IPS-20b (cell line): ENCODE data around the gene KRTAP5-7.
"Not testable (repeated sequence)": the region's sequence is repeated elsewhere in the genome, so short reads cannot be mapped to it uniquely, and the experiment has no call there.

Experiments used
- H3K27ac ChIP-seq: one replicate; pipeline ENCODE4 v1.5.1; 2013; ENCODE audit warnings: low read length
- H3K27me3 ChIP-seq: 2 replicates; pipeline ENCODE4 v1.6.1; 2013; ENCODE audit warnings: mild to moderate bottlenecking, low read length, inconsistent platforms; ENCODE audit not compliant: insufficient read depth
- H3K36me3 ChIP-seq: 2 replicates; pipeline ENCODE4 v1.6.1; 2013; ENCODE audit warnings: low read depth, mild to moderate bottlenecking, inconsistent platforms, low read length, moderate library complexity; ENCODE audit not compliant: insufficient read depth
- H3K4me1 ChIP-seq: 2 replicates; pipeline ENCODE4 v1.6.1; 2013; ENCODE audit warnings: mild to moderate bottlenecking, control low read depth, inconsistent platforms, low read length, moderate library complexity; ENCODE audit not compliant: insufficient read depth
- H3K4me3 ChIP-seq: 2 replicates; pipeline ENCODE4 v1.5.1; 2013; ENCODE audit warnings: mild to moderate bottlenecking, low read length, inconsistent platforms
- H3K9ac ChIP-seq: 2 replicates; pipeline ENCODE4 v1.6.1; 2013; ENCODE audit warnings: low read depth, mild to moderate bottlenecking, inconsistent platforms, low read length, moderate library complexity
- H3K9me3 ChIP-seq: 2 replicates; pipeline ENCODE4 v1.6.1; 2013; ENCODE audit warnings: mild to moderate bottlenecking, low read depth, low read length, inconsistent platforms; ENCODE audit not compliant: insufficient read depth

Gene KRTAP5-7

GRCh38 chr11:71568704-71569349 is 41.8 kb downstream of the KRTAP5-7 start:
- Histone ChIP-seq H3K4me3 (no peak overlapping the region), H3K27me3 (peaks cover 6% of the 10 kb centered on the region; the same call in 1 of the 2 replicates), H3K4me1 (peaks cover 5% of the 10 kb centered on the region; the same call in 1 of the 2 replicates), H3K9me3 (no peaks in the 10 kb centered on the region), H3K36me3 (no peaks in the 10 kb centered on the region), H3K27ac (no peak overlapping the region), H3K9ac (no peak overlapping the region)

- not testable (repeated sequence) for H3K4me1 ChIP-seq, H3K9me3 ChIP-seq, H3K27me3 ChIP-seq, H3K36me3 ChIP-seq, H3K9ac ChIP-seq, H3K4me3 ChIP-seq, H3K27ac ChIP-seq
Measured at GRCh38 chr11:71571101-71571850, 44.2 kb downstream of the KRTAP5-7 start.

- Histone ChIP-seq H3K4me1 (peaks cover 3% of the 10 kb centered on the region; the same call in 1 of the 2 replicates), H3K27me3 (peaks cover 6% of the 10 kb centered on the region; the same call in 1 of the 2 replicates), H3K36me3 (no peaks in the 10 kb centered on the region), H3K9me3 (no peaks in the 10 kb centered on the region), H3K27ac (no peak overlapping the region), H3K4me3 (no peak overlapping the region), H3K9ac (no peak overlapping the region)
Measured at GRCh38 chr11:71572811-71573210, 45.7 kb downstream of the KRTAP5-7 start.

- Histone ChIP-seq H3K4me3 (no peak overlapping the region), H3K9ac (no peak overlapping the region), H3K27ac (no peak overlapping the region), H3K4me1 (peaks cover 3% of the 10 kb centered on the region; the same call in 1 of the 2 replicates), H3K36me3 (no peaks in the 10 kb centered on the region), H3K9me3 (no peaks in the 10 kb centered on the region), H3K27me3 (no peaks in the 10 kb centered on the region)
Measured at GRCh38 chr11:71574418-71574817, 47.4 kb downstream of the KRTAP5-7 start.

GRCh38 chr11:71575723-71576424 is 48.8 kb downstream of the KRTAP5-7 start:
- H3K4me1 ChIP-seq = peaks cover 3% of the 10 kb centered on the region; the same call in 1 of the 2 replicates
- peaks cover 5% of the 10 kb centered on the region; the same call in 1 of the 2 replicates for H3K27me3 ChIP-seq
- no peak overlapping the region for H3K27ac ChIP-seq

GRCh38 chr11:71576688-71577465 is 49.8 kb downstream of the KRTAP5-7 start:
- H3K36me3 ChIP-seq, H3K9ac ChIP-seq, H3K27ac ChIP-seq, H3K9me3 ChIP-seq, H3K4me1 ChIP-seq, H3K4me3 ChIP-seq: not testable (repeated sequence)
- peaks cover 11% of the 10 kb centered on the region for H3K27me3 ChIP-seq

More at GRCh38 chr11:71575723-71576424, 48.8 kb downstream of the KRTAP5-7 start:
- H3K36me3 ChIP-seq = no peaks in the 10 kb centered on the region
- no peaks in the 10 kb centered on the region for H3K9me3 ChIP-seq
- no peak overlapping the region for H3K4me3 ChIP-seq
- no peak overlapping the region for H3K9ac ChIP-seq

GRCh38 chr11:71577469-71578004 is 50.5 kb downstream of the KRTAP5-7 start:
- Histone ChIP-seq H3K27me3 (peaks cover 13% of the 10 kb centered on the region), H3K4me3 (no peak overlapping the region), H3K36me3 (no peaks in the 10 kb centered on the region), H3K27ac (no peak overlapping the region), H3K4me1 (no peaks in the 10 kb centered on the region), H3K9me3 (no peaks in the 10 kb centered on the region), H3K9ac (no peak overlapping the region)
